Heart left ventricle (tissue), 13 donors: ENCODE measurements around the gene PRR23C.

Source experiments
- CTCF ChIP-seq, 12 donors: fragments of 200-600 bp; sonication (generic) in 4 of 12; IDR thresholded peaks; one replicate each; pipeline versions ENCODE4 v1.5.0 to v1.8.0; 2018 to 2022; ENCODE audit warnings: antibody characterized with exemption in 12 of 12, mild to moderate bottlenecking in 5 of 12
- POLR2A ChIP-seq, 2 donors: fragments of 450-650 bp; IDR thresholded peaks; one replicate each; pipeline ENCODE4 v1.6.1; 2017; ENCODE audit warnings: antibody characterized with exemption in 2 of 2, mild to moderate bottlenecking in 2 of 2, moderate library complexity in 2 of 2
- donor health status: ischemic (EF 13 %, LVEDD 7.1; RV severe dilation, severe dysfunction).
- donor health status: DM: no; HTN: yes; CAD: no.
- donor health status: DM: no; HTN: no; CAD: no.
- donor health status: ischemic (EF 25% LVEDD 6.9; RV normal size, moderate dysfunction).
- donor health status: ischemic (EF 25% LVEDD 5.7; RV mildly dilated, moderate dysfunction).
- donor health status: ischemic (EF 35%, LVEDD 5.7; RV mildly dilated, moderate dysfunction).
- donor health status: nonischemic (EF 11% LVEDD 7.7; RV severe dilation, severe dysfunction).
- donor health status: DM: yes; HTN: yes; CAD: no.
- donor health status: PGD.
- donor health status: ischemic (EF 29% LVEDD 5.4; RV normal size, mild dysfunction).
- donor health status: nonischemic (EF 23%, LVEDD 6.1; RV moderate dilation, normal function).

- no peak for TF ChIP-seq CTCF (IDR thresholded peaks at IDR 0.05)
- no peak for TF ChIP-seq POLR2A (IDR thresholded peaks at IDR 0.05)
Measured at GRCh38 chr3:139062918-139063317, 18.2 kb upstream of the PRR23C start.
